ENCODE data around the gene FAM110D. TPM values are rescaled to one million over a fixed set of nuclear protein-coding genes. Genes with fewer than 3 reads are reported as not detected.
A peak's percentile ranks its signal among the peaks of the same experiment; 100 is the strongest.

The FAM110D gene
- total and polyA plus RNA-seq, 10 of the 15 experiments (the other 5 are each of a cell fraction or from before 2014, with no cell fraction given): 0.06 TPM; not detected in 9

DNA sequence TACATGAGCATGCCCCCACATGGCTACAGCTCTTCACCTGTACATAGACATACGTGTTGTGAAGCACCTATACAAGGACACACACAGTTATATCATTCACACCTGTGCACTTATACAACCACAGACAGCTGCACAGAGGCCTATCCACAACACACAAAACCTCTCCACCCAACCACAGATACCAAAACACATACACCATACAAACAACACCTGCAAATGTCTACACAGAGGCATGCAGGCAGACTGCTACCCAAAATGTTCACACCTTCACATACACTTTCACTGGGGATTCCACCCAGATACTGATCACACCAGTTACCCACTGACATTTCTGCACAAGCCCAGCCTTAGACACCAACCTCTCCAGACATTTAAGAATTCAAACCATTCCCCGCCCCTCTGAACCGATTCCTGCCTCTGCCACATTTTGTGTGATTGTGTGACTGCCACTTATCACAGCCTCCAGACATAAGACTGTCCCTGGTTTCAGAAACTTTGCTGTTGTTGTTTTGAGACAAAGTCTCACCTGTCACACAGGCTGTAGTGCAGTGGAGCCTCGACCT, 7.9 kb downstream of the FAM110D start:
- no peaks in the 10 kb centered on the region for H4K20me1 ChIP-seq (ENCODE audit: control insufficient read depth, insufficient read depth)
- ATAC-seq (no peak), FAIRE-seq (no peak), DNase-seq (ENCODE audit: low read depth, low spot score) (no peak)
- H3K4me2 ChIP-seq (ENCODE audit: control insufficient read depth, insufficient read depth): no peak overlapping the region
- RAD21 ChIA-PET (ENCODE audit: unreplicated experiment): no interaction called here
- no peak overlapping the region for H3K9ac ChIP-seq (ENCODE audit: control insufficient read depth, insufficient read depth, low read length)
- WGBS (ENCODE audit: insufficient coverage, insufficient replicate concordance, low lambda C conversion rate, missing lambda C conversion rate): 46% methylated on average over 4 of the region's 4 CpGs
- in situ Hi-C loops (cut with MboI): no loop called here
- H3K27ac ChIP-seq (ENCODE audit: control insufficient read depth, insufficient read depth): no peak overlapping the region
- peaks cover 3 to 9% of the 10 kb centered on the region in 2 experiments; a peak in 3 of 4 replicates for H3K27me3 ChIP-seq (replicated peaks in 1 of 2; ENCODE audit: control insufficient read depth in 2 of 2, insufficient read depth in 2 of 2, low read length in 1 of 2)
- BruUV-seq (replicated peaks): no TSS peak
- SMC1A ChIA-PET (ENCODE audit: uncharacterized antibody, unreplicated experiment): no interaction called here
- no peaks in the 10 kb centered on the region; the same call in 2 of the 3 replicates for H3K9me3 ChIP-seq (replicated peaks; ENCODE audit: control insufficient read depth, insufficient read depth, low read length)
- POLR2A ChIA-PET: interaction anchor here (0.6 kb wide), 1 partner anchor 28 kb away, joined by 3 read pairs; no protein-coding TSS in a partner anchor
- no peak overlapping the region for H2AFZ ChIP-seq (ENCODE audit: control insufficient read depth, low read depth, low read length)
- intact Hi-C loops (cut with micrococcal nuclease; ENCODE audit: unreplicated experiment): loop anchor here (5.0 to 10.0 kb wide), 2 partner anchors 156 to 228 kb away; no protein-coding TSS in a partner anchor
- peaks cover 12% of the 10 kb centered on the region for H3K79me2 ChIP-seq (ENCODE audit: control insufficient read depth, insufficient read depth, low read length)
- H3K4me3 ChIP-seq: no peak overlapping the region
- H3K4me1 ChIP-seq (ENCODE audit: control insufficient read depth, insufficient read depth, low read length): peaks cover 12% of the 10 kb centered on the region
- CTCF ChIA-PET: interaction anchor here (1.0 to 5.8 kb wide), 2 partner anchors 69 to 111 kb away, joined by 3 to 110 read pairs; partner anchors contain the start of gene CEP85
- no peaks in the 10 kb centered on the region; a peak in 1 of 4 replicates for H3K36me3 ChIP-seq (ENCODE audit: control insufficient read depth in 2 of 2, insufficient read depth in 2 of 2, low read length in 1 of 2)
- no peak for TF ChIP-seq FOXM1 (IDR thresholded peaks at IDR 0.05; ENCODE audit: low read depth, low read length)
- TF ChIP-seq TBL1XR1 (IDR thresholded peaks at IDR 0.05; ENCODE audit: low read depth, low read length): no peak
- no peak for TF ChIP-seq CUX1 (IDR thresholded peaks at IDR 0.05; ENCODE audit: insufficient replicate concordance, low read depth, low read length)
- no peak for TF ChIP-seq HDAC6 (IDR thresholded peaks at IDR 0.05; ENCODE audit: unreplicated experiment)
- no peak for TF ChIP-seq SREBF2 (IDR thresholded peaks at IDR 0.05; ENCODE audit: low read length)
- TF ChIP-seq FOS (IDR thresholded peaks at IDR 0.05; ENCODE audit: borderline replicate concordance, extremely low read depth, insufficient read length): no peak
- TF ChIP-seq MTA3 (IDR thresholded peaks at IDR 0.05; ENCODE audit: borderline replicate concordance, low read length): no peak
- 0 out of 2 replicates have a peak, but pooled peaks have one; percentile 12 for TF ChIP-seq FOXK2 (IDR thresholded peaks at IDR 0.05)
- no peak for TF ChIP-seq ZNF622 (IDR thresholded peaks at IDR 0.05)
- TF ChIP-seq IKZF1 (conservative IDR thresholded peaks at IDR 0.05): no peak
- TF ChIP-seq BCLAF1 (IDR thresholded peaks at IDR 0.05): no peak
- TF ChIP-seq TCF3 (IDR thresholded peaks at IDR 0.05; ENCODE audit: borderline replicate concordance, insufficient read depth, low read depth, low read length): no peak
- no peak for TF ChIP-seq KDM1A (IDR thresholded peaks at IDR 0.05; ENCODE audit: borderline replicate concordance)
- TF ChIP-seq NR2C2 (IDR thresholded peaks at IDR 0.05; ENCODE audit: borderline replicate concordance, control insufficient read depth, insufficient read length, low read depth): no peak
- TF ChIP-seq USF2 (IDR thresholded peaks at IDR 0.05; ENCODE audit: borderline replicate concordance, low read depth, low read length): no peak
